NCI-H1694 (cell line): ENCODE results near the gene VSX1.

Experiments used
- DNase-seq: peaks from one replicate; lab custom pipeline; 2025; lab: John Stamatoyannopoulos, UW

Gene VSX1

DNA sequence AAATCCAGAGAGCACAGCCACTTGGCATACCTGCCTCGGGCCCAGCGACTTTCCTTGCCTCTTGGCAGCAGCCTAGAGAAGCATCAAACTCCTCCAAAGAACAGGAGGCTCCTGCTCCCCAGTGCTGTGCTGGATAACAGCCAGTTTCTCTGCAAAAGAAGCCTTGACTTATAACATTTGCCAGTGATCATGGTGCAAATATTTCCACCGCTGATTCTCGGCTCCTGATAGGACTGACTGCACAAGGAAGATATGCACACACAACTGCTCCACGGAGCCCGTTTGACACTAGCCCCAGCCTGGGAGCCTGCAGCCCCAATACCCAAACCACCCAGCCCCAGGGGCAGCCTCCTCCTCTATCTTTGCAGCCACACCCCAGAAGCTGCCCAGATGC is 41.5 kb downstream of the VSX1 start:
- no peak for DNase-seq

DNA sequence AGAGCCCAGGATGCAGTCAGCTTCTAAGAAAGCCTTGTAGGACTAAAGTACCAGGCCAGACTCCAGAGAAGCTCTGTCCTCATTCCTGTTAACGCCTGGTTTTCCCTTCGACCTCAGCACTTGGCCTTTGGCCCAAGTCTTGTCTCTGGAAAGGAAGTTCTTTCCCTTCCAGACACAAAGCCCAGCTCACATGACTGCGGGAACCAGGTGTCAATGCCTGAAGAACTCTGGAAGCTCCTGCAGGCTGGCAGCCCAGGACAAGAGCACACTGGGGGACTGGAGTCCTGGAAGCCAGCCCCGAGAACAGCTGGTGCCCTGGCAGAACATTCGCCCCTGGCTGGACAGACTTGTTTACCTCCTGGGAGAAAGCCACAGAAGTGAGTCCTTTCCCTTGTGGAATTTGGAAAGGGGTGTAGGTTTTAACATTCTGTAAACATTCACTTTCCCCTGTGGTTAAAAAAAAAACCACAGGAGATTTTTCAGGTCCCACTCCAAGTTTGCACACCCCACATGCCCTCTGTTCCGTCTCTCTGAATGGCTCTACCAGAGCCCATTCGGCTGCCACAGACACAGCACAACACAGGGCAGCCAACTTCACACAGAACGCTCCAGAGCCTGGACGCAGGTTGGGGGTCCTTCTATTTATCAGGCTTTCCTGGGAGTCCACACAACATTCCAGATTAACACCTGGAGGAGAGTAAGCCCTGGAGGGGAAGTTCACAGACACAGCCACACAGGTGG is 42.1 kb downstream of the VSX1 start:
- DNase-seq, result no peak

DNA sequence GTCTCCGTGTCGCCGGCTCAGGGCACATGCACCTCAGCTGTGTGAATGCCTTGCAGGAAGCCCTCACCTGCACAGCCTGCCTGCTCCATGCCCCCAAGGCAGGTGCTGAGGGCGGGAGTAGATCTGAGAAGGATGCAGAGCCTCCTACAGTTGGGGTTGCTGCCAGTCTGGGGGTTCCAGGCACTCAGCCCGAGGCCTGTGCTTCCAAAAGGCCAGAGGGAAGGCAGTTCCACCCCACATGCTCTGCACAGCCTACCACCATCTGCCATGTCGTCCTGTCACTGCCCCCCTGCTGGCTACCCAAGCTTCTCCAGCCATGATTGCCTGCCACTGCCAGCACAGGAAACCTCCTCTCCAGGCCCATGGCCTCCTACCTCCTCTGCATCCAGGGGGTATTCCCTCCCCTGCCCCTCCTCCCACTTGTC is 43.3 kb downstream of the VSX1 start:
- DNase-seq, result no peak

DNA sequence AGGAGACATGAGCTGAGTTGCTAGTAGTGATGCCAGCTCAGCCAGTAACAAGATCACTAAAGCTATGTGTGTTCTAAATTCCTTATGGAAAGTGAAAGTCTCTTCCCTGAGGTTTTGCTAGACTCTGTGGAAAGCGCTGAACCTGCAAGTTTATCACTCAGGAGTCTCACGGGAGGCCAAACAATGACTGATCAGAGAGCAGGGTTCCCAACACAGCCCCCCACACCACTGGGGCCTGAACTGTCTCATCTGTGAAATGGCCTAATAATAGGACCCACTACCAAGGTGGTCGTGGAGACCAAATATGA is 43.9 kb downstream of the VSX1 start:
- DNase-seq, result no peak

DNA sequence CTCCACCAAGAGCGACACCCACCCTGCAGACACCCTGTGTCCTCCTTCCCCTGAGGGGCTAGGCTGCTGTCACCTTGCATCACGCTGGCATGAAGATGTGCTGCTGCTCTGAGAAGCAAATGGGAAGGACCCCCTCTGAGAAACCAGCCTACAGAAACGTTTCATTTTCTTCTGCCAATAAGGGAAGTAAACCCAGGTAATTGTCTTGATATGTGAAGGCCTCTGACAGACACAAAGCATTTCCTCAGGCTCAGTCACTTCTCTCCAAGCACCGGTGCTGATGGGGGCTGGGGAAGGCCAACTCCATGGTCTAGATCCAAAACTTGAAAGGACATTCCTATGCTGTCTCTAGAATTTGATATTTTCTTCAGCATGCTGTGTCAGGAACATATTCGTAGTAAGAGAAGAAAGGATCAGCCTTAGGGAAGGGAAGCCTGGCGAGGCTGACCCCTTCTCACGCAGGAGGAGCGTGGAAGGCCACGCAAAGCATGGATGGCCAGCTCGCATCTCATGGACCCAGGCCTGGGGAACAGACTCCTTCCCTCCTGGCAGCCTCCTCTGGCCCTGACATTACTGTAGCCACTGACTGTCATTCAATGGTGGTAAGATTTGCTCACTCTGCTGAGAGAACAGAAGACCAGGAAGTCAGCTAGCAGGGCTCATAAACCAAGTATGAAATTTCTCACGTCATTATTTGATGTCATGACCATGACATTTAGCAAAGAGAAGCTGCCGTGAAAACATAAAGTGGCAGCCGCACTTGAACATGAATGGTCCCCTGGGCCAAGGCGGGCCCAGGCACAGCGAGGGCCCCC is 44.4 kb downstream of the VSX1 start:
- DNase-seq, result no peak

DNA sequence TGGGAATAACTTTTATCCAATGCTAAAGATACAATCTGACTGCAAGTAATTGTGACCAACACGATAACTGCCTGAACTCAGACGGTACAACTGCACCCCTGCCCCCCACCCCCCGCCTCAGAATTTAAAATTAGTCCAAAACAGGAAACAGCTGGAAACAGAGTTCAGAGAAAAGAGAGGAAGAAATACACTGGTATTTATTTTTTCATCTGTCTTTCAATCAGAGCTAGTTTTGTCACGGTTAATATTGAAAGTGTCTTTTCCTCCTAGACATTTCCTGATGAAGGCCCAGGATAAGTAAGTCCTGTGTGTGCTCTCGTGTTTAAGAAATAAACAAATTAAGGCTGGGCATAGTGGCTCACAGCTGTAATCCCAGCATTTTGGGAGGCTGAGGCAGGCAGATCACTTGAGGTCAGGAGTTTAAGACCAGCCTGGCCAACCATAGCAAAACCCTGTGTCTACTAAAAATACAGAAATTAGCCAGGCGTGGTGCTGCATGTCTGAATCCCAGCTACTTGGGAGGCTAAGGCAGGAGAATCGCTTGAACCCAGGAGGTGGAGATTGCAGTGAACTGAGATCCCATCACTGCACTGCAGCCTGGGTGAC is 45.5 kb downstream of the VSX1 start:
- no peak for DNase-seq

DNA sequence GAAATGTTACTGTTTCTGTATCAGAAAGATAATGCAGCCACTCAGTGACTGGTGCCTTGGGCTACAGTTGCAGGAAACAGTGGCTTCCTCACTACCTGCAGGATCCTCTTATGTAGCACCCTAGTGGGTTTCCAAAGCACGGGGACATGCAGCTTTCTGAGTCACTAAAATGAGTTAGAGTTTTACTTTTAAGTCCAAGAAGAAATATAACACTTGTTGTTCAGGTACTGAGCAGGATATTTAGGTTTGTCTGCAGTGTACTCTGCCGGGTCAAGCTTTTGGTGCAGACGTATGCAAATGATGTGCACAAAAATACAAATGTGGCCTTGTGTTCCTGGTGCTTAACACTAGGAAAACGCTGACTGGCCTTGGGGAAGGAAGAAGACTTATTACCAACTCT is 46.0 kb downstream of the VSX1 start:
- DNase-seq, result no peak

DNA sequence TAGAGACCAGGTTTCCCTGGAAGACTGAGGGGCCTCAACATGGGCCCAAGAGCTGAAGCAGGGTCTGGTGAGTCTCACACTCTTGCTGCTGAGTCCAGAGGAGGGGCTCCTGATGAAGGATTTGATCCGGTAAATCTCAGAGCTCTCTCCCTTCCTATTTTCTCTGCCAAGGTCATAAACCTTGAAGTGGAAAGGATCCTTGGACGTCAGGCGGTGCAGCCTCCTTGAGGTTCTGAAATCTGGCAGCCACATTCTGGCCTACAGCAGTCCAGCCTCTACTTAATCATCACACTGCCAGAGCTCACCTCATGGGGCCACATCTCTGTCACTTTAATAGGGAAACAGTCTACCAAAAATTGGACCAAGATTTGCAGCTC is 48.0 kb downstream of the VSX1 start:
- DNase-seq, result no peak

DNA sequence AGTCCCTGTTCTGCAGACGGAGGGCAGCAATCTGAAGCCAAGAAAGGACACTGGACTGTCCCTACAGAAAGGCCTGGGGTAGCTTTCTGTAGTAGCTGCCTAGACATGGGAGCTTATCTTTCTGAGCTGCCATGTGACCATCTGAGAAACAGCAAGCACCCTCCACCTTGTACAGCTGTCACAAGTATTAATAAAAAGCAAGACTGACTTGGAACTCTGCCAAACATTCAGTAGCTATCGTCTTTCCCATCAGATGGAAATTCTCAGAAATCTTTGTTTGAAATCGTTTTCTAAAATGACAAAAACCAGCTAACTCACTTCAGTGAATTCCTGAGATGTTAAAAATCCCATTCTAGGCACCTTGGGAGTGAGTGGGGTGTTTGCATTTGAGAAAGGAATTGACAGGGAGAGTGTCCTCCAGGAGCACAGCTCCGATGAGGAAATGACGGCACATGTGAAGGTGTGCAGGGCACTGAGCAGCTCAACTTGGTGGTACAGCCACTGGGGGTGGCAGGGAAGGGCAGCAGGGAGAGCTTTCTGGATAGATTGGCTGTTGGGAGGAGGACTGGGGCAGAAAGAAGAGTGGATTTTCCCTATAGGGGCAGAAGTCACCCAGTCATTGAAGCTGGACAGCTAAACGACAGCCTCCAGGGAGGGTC is 48.5 kb downstream of the VSX1 start:
- peak; percentile 4 for DNase-seq

DNA sequence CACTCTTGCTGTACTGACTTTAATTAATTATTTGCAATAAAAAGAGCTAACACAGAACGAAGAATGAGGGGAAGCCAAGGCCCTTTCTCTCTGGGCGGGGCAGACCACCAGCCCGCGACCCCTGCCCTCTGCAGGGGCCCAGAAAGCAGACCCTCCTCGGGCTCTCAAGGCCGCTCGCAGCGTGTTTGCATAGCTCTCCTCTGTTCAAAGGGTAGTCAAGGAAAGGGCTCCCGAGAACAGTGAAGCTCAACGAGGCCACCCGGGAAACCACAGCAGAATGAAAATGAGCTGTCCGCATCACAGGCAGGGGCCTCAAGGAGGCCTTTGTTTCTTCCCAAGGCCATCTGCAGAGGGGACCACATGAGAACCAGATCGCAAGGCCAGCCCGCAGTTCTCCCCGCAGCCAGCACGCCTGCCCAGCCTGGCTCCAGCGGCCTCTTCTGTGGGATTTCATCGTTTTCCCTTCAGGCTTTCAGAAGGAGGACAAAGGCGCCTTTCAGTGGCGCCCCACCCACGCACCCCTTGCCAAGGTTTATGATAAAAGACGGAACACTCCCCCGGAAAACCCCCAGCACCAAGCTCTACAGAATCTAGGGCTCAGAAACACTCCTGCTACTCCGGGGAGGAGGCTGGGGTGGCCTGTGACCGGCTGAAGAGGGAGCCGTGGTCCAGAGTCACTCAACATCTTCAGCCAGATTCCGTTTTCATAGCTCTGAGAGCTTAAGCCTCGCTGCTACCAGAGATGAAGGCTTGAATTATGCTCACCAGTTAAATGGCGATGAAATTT is 49.3 kb downstream of the VSX1 start:
- DNase-seq, result no peak

DNA sequence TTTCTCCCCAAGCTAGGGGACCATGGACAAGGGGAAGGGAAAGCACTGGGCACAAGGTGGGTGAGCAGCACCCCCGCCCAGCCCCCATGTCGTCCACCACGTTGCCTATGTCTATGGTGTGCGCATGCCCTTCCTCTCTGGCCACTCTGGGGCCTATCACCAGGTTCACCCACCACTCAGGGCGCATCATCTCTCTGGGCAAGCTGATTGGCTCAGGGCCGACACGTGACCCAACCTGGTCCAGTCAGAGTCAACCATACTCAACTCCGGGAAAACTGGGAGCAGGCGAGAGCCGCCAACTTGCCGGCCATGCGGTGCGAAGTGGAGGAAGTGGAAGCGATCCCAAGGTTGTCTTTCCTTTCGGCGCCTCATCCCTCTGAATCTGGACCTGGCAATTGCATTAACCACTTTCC is 49.9 kb downstream of the VSX1 start:
- no peak for DNase-seq

DNA sequence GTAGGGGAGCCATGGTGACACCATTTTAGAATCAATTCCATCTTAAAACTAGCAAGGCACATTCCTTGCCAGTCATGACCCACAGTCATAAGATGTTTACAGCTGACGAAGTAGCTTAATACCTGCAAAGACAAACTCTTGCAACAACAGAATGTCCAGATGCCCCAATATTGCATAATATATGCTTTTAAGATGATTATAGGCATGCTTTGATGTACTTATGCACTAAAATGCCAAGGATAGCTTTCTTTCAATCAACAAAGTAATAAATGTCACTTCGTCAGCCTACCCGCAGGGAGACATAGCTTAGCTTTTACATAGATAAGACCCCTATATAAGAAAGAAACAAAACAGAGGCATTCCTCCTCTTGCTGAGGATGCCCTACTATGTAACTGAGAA is 50.7 kb downstream of the VSX1 start:
- DNase-seq, result no peak

DNA sequence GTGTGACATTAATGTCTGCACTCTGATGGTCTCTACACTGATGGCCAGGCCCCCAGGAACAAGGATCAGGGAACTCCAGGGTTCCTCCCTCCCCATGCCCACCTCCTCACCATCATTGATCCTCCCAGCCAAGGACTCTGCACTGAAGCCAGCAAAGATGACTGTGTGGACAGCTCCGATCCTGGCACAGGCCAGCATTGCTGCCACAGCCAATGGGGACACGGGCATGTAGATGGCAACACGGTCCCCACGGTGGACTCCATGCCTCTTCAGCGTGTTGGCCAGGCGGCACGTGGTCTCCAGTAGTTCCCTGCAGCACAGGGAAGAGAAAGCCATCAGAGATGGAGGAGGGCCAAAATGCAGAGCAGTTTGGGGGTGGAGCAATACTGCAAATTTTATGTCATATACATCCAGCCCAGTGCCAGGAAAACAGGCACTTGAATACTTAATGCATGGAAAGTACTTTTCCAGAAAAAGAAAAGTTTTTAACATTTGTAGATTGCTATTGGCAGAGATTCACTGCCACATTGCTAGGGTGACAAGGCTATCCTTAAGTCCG is 51.2 kb downstream of the VSX1 start:
- DNase-seq, result no peak

DNA sequence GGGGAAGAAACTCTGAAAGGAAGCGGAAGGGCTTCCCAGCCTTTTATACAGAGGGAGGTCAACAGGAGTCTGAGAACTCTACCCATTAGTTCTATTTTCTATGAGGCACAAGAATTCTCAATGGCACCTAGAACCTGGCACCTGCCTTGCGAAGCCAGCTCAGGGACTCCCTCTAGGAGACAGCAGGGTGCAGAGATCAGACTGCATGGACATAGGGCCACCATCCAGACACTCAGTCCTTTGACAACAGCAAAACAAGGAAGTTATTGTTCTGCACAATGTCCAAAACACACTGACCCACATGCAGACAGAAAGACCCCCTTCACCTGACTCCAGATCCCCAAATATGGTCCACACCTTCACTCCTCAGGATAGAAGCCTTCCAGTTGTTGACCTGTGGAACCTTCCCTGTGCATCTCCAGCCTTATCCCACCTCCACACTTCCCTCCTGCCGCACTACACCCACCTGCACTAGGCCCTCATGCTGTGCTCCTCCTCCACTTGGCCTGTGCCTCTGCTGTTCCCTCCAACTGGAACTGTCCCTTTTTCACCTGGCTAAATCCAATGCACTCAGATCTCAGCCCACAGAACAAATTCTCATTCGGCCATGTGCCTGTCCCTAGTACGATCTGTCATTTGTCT is 51.8 kb downstream of the VSX1 start:
- no peak for DNase-seq

DNA sequence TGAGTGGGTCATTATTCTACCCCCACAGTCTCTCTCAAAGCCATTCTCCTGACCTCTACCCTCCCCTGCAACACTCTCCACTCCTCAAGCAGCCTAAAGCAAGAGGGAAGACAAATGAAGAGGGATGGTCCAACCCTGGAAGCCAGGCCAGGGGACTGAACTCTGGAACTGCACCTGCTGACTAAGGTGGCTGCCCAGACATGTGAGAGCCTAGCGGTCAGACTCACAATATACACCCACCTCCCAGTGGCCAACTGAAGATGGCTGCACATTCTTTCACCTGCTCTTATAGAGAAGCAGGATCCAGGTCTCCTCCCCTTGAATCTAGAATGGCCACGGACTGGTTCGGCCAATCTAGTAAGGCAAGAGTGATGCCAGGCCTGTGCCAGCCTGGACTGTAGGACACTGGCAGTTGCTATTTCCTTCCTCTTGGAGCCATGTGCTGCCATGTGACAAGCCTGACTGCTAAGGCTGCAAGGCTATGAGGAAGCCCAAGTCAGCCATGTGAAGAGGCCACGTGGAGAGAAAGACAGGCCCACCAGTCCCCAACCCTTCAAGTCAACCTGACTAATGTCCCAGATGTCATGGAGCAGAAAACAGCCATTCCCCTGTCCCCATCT is 55.8 kb downstream of the VSX1 start:
- no peak for DNase-seq
